H1 (cell line): Measurements from ENCODE around the gene DUSP3.

Experiments used
- POLR2A ChIP-seq, 2 experiments: IDR thresholded peaks; 1 replicate in 1 of 2; 2 replicates in 1 of 2; pipeline ENCODE4 v1.6.1; 2011; ENCODE audit warnings: low read depth in 2 of 2, low read length in 2 of 2, mild to moderate bottlenecking in 2 of 2; ENCODE audit errors: control extremely low read depth in 1 of 2
- TF ChIP-seq, protein P1 (sequence below), 3 experiments: IDR thresholded peaks; 1 replicate in 2 of 3; 2 replicates in 1 of 3; pipeline versions ENCODE4 v1.5.1 to v1.6.1; 2011; ENCODE audit warnings: low read length in 3 of 3, mild to moderate bottlenecking in 3 of 3, inconsistent platforms in 2 of 3, low read depth in 1 of 3, moderate library complexity in 1 of 3; ENCODE audit not compliant: insufficient read depth in 1 of 3; ENCODE audit errors: control extremely low read depth in 1 of 3

DNA sequence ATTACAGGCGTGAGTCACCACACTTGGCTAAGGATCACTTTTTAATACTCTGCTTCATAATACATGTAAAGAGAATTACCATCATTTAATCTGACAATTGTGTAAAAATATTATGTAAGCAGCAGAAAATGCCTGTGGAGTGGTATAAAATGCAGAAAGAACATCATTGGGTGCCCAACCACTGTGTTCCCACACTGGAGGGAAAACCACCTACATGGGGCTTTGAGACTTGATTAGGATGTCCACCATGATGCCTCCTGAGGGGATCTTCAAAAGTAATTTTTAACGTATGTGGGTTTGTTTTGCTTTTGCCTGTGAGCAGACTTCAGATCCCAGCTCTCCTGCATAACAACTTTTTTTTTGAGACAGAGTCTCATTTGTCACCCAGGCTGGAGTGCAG is 20.3 kb upstream of the DUSP3 start:
- TF ChIP-seq, protein P1, sequence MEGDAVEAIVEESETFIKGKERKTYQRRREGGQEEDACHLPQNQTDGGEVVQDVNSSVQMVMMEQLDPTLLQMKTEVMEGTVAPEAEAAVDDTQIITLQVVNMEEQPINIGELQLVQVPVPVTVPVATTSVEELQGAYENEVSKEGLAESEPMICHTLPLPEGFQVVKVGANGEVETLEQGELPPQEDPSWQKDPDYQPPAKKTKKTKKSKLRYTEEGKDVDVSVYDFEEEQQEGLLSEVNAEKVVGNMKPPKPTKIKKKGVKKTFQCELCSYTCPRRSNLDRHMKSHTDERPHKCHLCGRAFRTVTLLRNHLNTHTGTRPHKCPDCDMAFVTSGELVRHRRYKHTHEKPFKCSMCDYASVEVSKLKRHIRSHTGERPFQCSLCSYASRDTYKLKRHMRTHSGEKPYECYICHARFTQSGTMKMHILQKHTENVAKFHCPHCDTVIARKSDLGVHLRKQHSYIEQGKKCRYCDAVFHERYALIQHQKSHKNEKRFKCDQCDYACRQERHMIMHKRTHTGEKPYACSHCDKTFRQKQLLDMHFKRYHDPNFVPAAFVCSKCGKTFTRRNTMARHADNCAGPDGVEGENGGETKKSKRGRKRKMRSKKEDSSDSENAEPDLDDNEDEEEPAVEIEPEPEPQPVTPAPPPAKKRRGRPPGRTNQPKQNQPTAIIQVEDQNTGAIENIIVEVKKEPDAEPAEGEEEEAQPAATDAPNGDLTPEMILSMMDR (IDR thresholded peaks at IDR 0.05; ENCODE audit: control extremely low read depth in 1 of 3, insufficient read depth in 1 of 3, low read depth in 1 of 3, low read length in 3 of 3), result no peak
- TF ChIP-seq POLR2A (IDR thresholded peaks at IDR 0.05; ENCODE audit: control extremely low read depth in 1 of 2, low read depth in 2 of 2, low read length in 2 of 2), result no peak
